ENCODE data around the gene SLC38A5.
A peak's percentile ranks its signal among the peaks of the same experiment; 100 is the strongest.

SLC38A5 gene

GRCh38 chrX:48475774-48476577 is 5.9 kb upstream of the SLC38A5 start, which contains the start of gene FTSJ1:
FTSJ1 (plus strand) TSS chrX:48476199; CDS start chrX:48478048, 1,849 bp downstream.
- H3K4me3 ChIP-seq (ENCODE audit: low read depth, low read length): peak within 1 kb of the TSS; percentile 86
- H3K9ac ChIP-seq: peak within 1 kb of the TSS; percentile 28
- H3K9me3 ChIP-seq (ENCODE audit: control insufficient read depth, low read length): no peaks in the 10 kb centered on the region
- no peaks in the 10 kb centered on the region for H3K79me2 ChIP-seq
- H3K36me3 ChIP-seq (ENCODE audit: control insufficient read depth, insufficient read depth, low read length): no peaks in the 10 kb centered on the region
- peak within 1 kb of the TSS; percentile 91 for H3K4me2 ChIP-seq (ENCODE audit: low read length)
- no peaks in the 10 kb centered on the region for H3K4me1 ChIP-seq
- TF ChIP-seq CTCF (IDR thresholded peaks at IDR 0.05): no peak
- no peaks in the 10 kb centered on the region for H3K27me3 ChIP-seq (ENCODE audit: control insufficient read depth, insufficient read depth, low read length)
- H2AFZ ChIP-seq: peak within 1 kb of the TSS; percentile 91
- H3K27ac ChIP-seq: peak within 1 kb of the TSS; percentile 62

GRCh38 chrX:48475296-48475695 is 5.2 kb upstream of the SLC38A5 start:
- H3K9me3 ChIP-seq (ENCODE audit: control insufficient read depth, low read length): no peaks in the 10 kb centered on the region
- H3K4me1 ChIP-seq: no peaks in the 10 kb centered on the region
- H3K27me3 ChIP-seq (ENCODE audit: control insufficient read depth, insufficient read depth, low read length): no peaks in the 10 kb centered on the region
- no peaks in the 10 kb centered on the region for H3K79me2 ChIP-seq
- H3K36me3 ChIP-seq (ENCODE audit: control insufficient read depth, insufficient read depth, low read length): no peaks in the 10 kb centered on the region
- H3K27ac ChIP-seq: no peak overlapping the region
- no peak for TF ChIP-seq CTCF (IDR thresholded peaks at IDR 0.05)
- no peak overlapping the region for H3K9ac ChIP-seq
- H3K4me2 ChIP-seq (ENCODE audit: low read length): peak overlapping the region; percentile 91
- peak overlapping the region; percentile 86 for H3K4me3 ChIP-seq (ENCODE audit: low read depth, low read length)
- H2AFZ ChIP-seq: peak overlapping the region; percentile 91

GRCh38 chrX:48474581-48474980 is 4.5 kb upstream of the SLC38A5 start:
- no peak for TF ChIP-seq CTCF (IDR thresholded peaks at IDR 0.05)
- Histone ChIP-seq H3K4me2 (ENCODE audit: low read length) (no peak overlapping the region), H3K36me3 (ENCODE audit: control insufficient read depth, insufficient read depth, low read length) (no peaks in the 10 kb centered on the region), H3K79me2 (no peaks in the 10 kb centered on the region), H2AFZ (no peak overlapping the region), H3K27me3 (ENCODE audit: control insufficient read depth, insufficient read depth, low read length) (no peaks in the 10 kb centered on the region), H3K9me3 (ENCODE audit: control insufficient read depth, low read length) (no peaks in the 10 kb centered on the region), H3K4me1 (no peaks in the 10 kb centered on the region), H3K9ac (no peak overlapping the region), H3K27ac (no peak overlapping the region), H3K4me3 (ENCODE audit: low read depth, low read length) (no peak overlapping the region)

- TF ChIP-seq CTCF (IDR thresholded peaks at IDR 0.05): no peak
- Histone ChIP-seq H2AFZ (no peak overlapping the region), H3K4me1 (no peaks in the 10 kb centered on the region), H3K79me2 (no peaks in the 10 kb centered on the region), H3K9me3 (ENCODE audit: control insufficient read depth, low read length) (no peaks in the 10 kb centered on the region), H3K36me3 (ENCODE audit: control insufficient read depth, insufficient read depth, low read length) (no peaks in the 10 kb centered on the region), H3K9ac (no peak overlapping the region), H3K4me3 (ENCODE audit: low read depth, low read length) (no peak overlapping the region), H3K4me2 (ENCODE audit: low read length) (no peak overlapping the region), H3K27ac (no peak overlapping the region), H3K27me3 (ENCODE audit: control insufficient read depth, insufficient read depth, low read length) (no peaks in the 10 kb centered on the region)
These were observed 4.1 kb upstream of the SLC38A5 start for GRCh38 chrX:48474127-48474526.

GRCh38 chrX:48473704-48473990 is 3.6 kb upstream of the SLC38A5 start:
- no peak for TF ChIP-seq CTCF (IDR thresholded peaks at IDR 0.05)
- no peak overlapping the region for H3K27ac ChIP-seq
- H3K4me1 ChIP-seq: no peaks in the 10 kb centered on the region
- H2AFZ ChIP-seq: no peak overlapping the region
- H3K4me2 ChIP-seq (ENCODE audit: low read length): no peak overlapping the region
- H3K9ac ChIP-seq: no peak overlapping the region
- H3K9me3 ChIP-seq (ENCODE audit: control insufficient read depth, low read length): no peaks in the 10 kb centered on the region
- H3K79me2 ChIP-seq: no peaks in the 10 kb centered on the region
- no peaks in the 10 kb centered on the region for H3K27me3 ChIP-seq (ENCODE audit: control insufficient read depth, insufficient read depth, low read length)
- H3K4me3 ChIP-seq (ENCODE audit: low read depth, low read length): no peak overlapping the region
- H3K36me3 ChIP-seq (ENCODE audit: control insufficient read depth, insufficient read depth, low read length): no peaks in the 10 kb centered on the region
